Astrocyte of the spinal cord (primary cell): Measurements from ENCODE around the gene ALDH9A1.

ENCODE experiments used
- DNase-seq: peaks from one replicate; pipeline ENCODE4 v3.0.0; 2011; ENCODE audit warnings: low read depth, low spot score
- H3K4me3 ChIP-seq: 2 replicates; pipeline ENCODE4 v1.5.1; 2011; ENCODE audit warnings: low read depth, mild to moderate bottlenecking, low read length, moderate library complexity
- in situ Hi-C: cut with HindIII; loops from 2 replicates; pipeline ENCODE4 v1.10.0; 2017; ENCODE audit warnings: low sequenced_read_pairs
- TF ChIP-seq, protein P1 (sequence below): IDR thresholded peaks from 2 replicates; pipeline ENCODE4 v1.5.1; 2012; ENCODE audit warnings: low read depth, mild to moderate bottlenecking, low read length, inconsistent platforms

ALDH9A1 gene

DNA sequence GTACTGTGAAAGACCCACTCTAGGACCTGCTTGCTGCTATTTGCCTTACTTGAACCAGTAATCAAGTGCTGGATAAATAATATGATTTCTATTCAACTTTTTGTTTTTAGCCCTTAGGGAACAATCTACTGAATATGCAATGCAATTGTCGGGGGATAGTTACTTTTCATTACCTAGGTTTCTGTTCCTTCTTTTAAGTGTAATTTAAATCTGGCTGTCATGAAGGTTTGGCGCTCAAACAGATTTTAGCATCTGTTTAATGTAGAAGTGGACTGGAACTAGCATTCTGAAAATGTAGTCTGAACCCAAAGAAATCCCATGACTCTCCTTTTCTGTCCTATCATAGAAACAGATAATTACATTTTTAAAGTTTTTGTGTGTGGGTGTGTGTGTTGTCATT, 62.5 kb downstream of the ALDH9A1 start:
- H3K4me3 ChIP-seq = no peak overlapping the region
- in situ Hi-C loops = no loop called here
- DNase-seq = no peak
- TF ChIP-seq, protein P1, sequence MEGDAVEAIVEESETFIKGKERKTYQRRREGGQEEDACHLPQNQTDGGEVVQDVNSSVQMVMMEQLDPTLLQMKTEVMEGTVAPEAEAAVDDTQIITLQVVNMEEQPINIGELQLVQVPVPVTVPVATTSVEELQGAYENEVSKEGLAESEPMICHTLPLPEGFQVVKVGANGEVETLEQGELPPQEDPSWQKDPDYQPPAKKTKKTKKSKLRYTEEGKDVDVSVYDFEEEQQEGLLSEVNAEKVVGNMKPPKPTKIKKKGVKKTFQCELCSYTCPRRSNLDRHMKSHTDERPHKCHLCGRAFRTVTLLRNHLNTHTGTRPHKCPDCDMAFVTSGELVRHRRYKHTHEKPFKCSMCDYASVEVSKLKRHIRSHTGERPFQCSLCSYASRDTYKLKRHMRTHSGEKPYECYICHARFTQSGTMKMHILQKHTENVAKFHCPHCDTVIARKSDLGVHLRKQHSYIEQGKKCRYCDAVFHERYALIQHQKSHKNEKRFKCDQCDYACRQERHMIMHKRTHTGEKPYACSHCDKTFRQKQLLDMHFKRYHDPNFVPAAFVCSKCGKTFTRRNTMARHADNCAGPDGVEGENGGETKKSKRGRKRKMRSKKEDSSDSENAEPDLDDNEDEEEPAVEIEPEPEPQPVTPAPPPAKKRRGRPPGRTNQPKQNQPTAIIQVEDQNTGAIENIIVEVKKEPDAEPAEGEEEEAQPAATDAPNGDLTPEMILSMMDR = no peak

DNA sequence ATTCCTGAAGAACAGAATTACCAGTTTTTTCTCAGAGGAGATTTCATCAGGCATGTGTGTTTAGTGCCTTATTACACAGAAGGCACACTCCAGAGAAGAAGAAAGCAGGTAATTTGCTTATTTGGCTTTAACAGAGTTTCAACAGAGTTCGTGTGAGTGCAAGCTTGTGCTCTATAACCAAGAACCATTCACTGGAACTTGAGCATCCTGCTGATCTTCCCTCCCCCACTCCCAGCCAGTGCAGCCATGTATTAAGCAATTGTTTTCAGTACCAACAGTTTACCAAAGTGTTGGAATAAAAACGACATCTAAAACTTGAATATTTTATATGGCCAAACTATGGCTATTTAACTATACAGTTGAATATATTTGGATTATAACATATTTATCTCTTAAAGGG, 63.0 kb downstream of the ALDH9A1 start:
- no peak overlapping the region for H3K4me3 ChIP-seq
- in situ Hi-C loops = no loop called here
- TF ChIP-seq, protein P1 = no peak
- no peak for DNase-seq

DNA sequence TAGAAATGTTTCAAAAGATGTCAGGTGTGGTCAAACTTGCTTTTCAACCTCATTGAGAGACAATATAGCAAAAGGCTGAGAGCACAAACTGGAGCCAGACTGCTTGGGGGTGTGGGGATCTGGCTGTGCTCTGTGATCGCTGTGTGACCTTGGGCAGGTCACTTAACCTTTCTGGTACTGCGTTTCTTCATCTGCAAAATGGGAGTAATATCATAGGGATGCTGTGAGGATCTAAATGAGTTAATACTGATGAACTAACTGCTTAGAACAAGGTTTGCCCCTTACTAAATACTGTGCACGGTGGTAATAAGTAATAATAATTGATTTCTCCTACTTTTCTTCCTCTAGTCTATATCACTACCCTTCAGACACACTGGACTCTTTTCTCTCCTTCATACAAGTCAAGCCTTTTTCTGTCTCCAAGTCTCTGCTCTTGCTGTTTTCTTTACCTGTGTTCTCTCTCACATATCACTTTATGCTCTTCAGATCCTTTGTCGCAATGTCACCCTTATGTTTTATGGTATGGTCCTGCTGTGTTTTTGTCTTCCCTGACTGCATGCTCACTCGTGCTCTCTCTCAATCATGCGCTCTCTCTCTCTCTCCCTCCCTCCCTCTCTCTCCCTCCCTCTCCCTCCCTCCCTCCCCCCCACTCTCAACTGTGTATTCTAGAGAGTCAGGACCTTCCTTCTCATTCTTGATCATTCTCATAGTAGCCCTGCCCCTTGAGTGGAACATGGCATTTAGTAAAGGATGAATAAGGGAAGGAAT, 64.0 kb downstream of the ALDH9A1 start:
- in situ Hi-C loops = no loop called here
- no peak overlapping the region for H3K4me3 ChIP-seq
- TF ChIP-seq, protein P1 = no peak
- DNase-seq = no peak

DNA sequence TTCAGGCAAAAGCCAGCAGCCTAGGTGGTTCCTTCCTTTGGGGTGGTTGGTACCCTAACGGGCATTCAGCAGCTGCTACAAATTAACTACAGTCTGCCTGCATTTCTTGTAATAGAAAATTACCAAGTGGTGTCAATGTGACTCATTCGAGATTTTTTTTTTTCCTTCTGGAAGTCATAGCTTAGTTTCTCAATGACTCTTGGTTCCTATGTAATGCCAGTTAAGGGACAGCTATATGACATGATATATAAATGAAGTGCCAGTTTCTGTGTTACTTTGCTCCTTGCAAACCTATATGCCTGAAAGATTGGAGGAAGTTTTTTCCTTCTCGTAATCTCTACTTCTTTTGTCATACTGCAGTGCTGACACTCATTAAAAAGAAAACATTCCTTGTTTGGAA, 64.7 kb downstream of the ALDH9A1 start:
- H3K4me3 ChIP-seq = no peak overlapping the region

DNA sequence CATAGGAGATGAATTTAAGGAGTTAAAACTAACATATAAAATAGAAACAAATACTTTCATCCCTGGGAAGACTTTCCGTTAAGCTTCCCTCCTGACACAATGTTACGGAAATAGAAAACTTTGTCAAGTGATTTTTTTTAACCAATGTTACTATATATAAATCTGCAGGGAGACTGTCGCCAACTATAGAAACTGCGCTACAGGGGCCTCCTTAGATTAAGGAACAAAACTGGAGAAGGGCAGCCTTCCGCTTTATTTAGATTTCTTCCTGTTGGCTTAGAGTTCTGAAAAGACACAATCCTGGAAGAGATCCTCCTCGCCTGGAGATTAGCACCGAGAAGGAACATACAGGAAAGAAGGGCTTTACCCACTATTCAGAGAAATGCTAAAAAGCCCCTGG, 65.9 kb downstream of the ALDH9A1 start:
- TF ChIP-seq, protein P1 = no peak
- in situ Hi-C loops = no loop called here
- no peak for DNase-seq
- peak overlapping the region; percentile 69 for H3K4me3 ChIP-seq

More for the DNA sequence above, 64.7 kb downstream of the ALDH9A1 start:
- in situ Hi-C loops = no loop called here
- TF ChIP-seq, protein P1 = no peak
- peak; percentile 45 for DNase-seq

DNA sequence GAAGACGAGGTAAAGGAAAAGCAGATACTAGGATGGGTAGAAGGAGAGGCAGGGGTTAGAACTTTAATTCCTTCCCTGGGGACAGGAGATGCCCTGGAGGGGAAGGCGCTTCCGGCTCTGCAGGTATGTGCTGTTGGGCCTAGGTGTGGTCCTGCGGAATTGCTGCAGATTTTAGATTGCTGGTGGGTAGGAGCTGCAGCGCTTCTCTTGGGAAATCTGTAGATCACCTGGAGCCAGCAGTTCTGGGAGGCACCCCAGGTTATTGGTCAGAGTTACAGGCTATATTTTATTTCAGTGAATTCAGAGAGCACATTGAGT, 66.3 kb downstream of the ALDH9A1 start:
- in situ Hi-C loops = no loop called here
- DNase-seq = no peak
- TF ChIP-seq, protein P1 = no peak
- peak overlapping the region; percentile 69 for H3K4me3 ChIP-seq
